Hepatocyte (in vitro differentiated cells): ENCODE measurements around the gene ADORA3. TPM values are rescaled to one million over a fixed set of nuclear protein-coding genes. Genes with fewer than 3 reads are reported as not detected.

Experiments
- DNase-seq: peaks from one replicate; pipeline ENCODE4 v3.0.0-alpha.2; 2016; ENCODE audit warnings: low spot score
- H2AFZ ChIP-seq: fragments of 200-600 bp; sonication (generic); 2 replicates; pipeline ENCODE4 v1.6.0; 2016; ENCODE audit warnings: antibody characterized with exemption, mild to moderate bottlenecking
- H3K27ac ChIP-seq: fragments of 200-600 bp; sonication (generic); 2 replicates; pipeline ENCODE4 v1.5.1; 2016; ENCODE audit warnings: mild to moderate bottlenecking
- H3K27me3 ChIP-seq: fragments of 200-600 bp; sonication (generic); 2 replicates; pipeline ENCODE4 v1.6.1; 2016
- H3K36me3 ChIP-seq: fragments of 200-600 bp; sonication (generic); replicated peaks from 2 replicates; pipeline ENCODE4 v1.5.1; 2016; ENCODE audit warnings: low read depth; ENCODE audit not compliant: insufficient read depth
- H3K4me1 ChIP-seq: fragments of 200-600 bp; sonication (generic); 2 replicates; pipeline ENCODE4 v1.5.1; 2016; ENCODE audit warnings: mild to moderate bottlenecking, moderate library complexity; ENCODE audit not compliant: insufficient read depth
- H3K4me2 ChIP-seq: fragments of 200-600 bp; sonication (generic); 2 replicates; pipeline ENCODE4 v1.6.0; 2016
- H3K4me3 ChIP-seq: fragments of 200-600 bp; sonication (generic); 2 replicates; pipeline ENCODE4 v1.5.1; 2016; ENCODE audit warnings: mild to moderate bottlenecking
- H3K79me2 ChIP-seq: fragments of 200-600 bp; sonication (generic); 2 replicates; pipeline ENCODE4 v1.6.0; 2017; ENCODE audit warnings: mild to moderate bottlenecking
- H3K9me2 ChIP-seq: fragments of 200-600 bp; sonication (generic); replicated peaks from 2 replicates; pipeline ENCODE4 v1.6.0; 2017; ENCODE audit warnings: mild to moderate bottlenecking; ENCODE audit not compliant: insufficient read depth
- H3K9me3 ChIP-seq: fragments of 200-600 bp; sonication (generic); 2 replicates; pipeline ENCODE4 v1.5.1; 2016; ENCODE audit warnings: low read depth, mild to moderate bottlenecking
- H4K20me1 ChIP-seq: fragments of 200-600 bp; sonication (generic); 2 replicates; pipeline ENCODE4 v1.6.0; 2016; ENCODE audit warnings: mild to moderate bottlenecking; ENCODE audit not compliant: insufficient read depth, poor library complexity, severe bottlenecking
- CTCF ChIP-seq: fragments of 200-600 bp; sonication (generic); IDR thresholded peaks from 2 replicates; pipeline ENCODE4 v1.5.1; 2016; ENCODE audit warnings: antibody characterized with exemption, mild to moderate bottlenecking; ENCODE audit not compliant: poor library complexity
- EZH2 ChIP-seq: fragments of 200-600 bp; sonication (generic); IDR thresholded peaks from 2 replicates; pipeline ENCODE4 v1.6.1; 2016; ENCODE audit warnings: antibody characterized with exemption, mild to moderate bottlenecking, borderline replicate concordance
- EZH2phosphoT487 ChIP-seq: fragments of 200-600 bp; sonication (generic); IDR thresholded peaks from one replicate; pipeline ENCODE4 v1.6.1; 2018; ENCODE audit warnings: antibody characterized with exemption, mild to moderate bottlenecking, low read depth, moderate library complexity; ENCODE audit not compliant: unreplicated experiment, severe bottlenecking
- WGBS: methylation state at CpG from one replicate; pipeline ENCODE4 v1.1.6; 2016; ENCODE audit warnings: low lambda C conversion rate; ENCODE audit errors: missing lambda C conversion rate; 5-methylcytosine and 5-hydroxymethylcytosine counted together
- polyA plus RNA-seq: library from polyadenylated mRNA; unstranded; fragments of >200 nt; fragmentation: Nextera tagmentation; extraction: Ambion mirVana; gene quantifications from 2 replicates; pipeline ENCODE4 v1.2.1, GENCODE V29; 2016
- total RNA-seq: library from RNA; depleted of rRNA; stranded (reverse); fragments of >200 nt; gene quantifications from 2 replicates; pipeline ENCODE4 v1.2.3, GENCODE V29; 2014

The ADORA3 gene
- total and polyA plus RNA-seq, 2 experiments from 2014 or later = 0.33 to 0.41 TPM

GRCh38 chr1:111512132-111512889 lies 8.9 kb upstream of the ADORA3 start:
- no peaks in the 10 kb centered on the region for H3K27me3 ChIP-seq
- no peak overlapping the region for H3K4me3 ChIP-seq
- peaks cover 13% of the 10 kb centered on the region for H3K4me1 ChIP-seq
- H3K9me2 ChIP-seq = no peaks in the 10 kb centered on the region
- no peak overlapping the region for H3K27ac ChIP-seq
- TF ChIP-seq CTCF (no peak), EZH2 (no peak), EZH2phosphoT487 (no peak)
- H3K4me2 ChIP-seq = no peak overlapping the region
- no peaks in the 10 kb centered on the region for H3K79me2 ChIP-seq
- H3K9me3 ChIP-seq = no peaks in the 10 kb centered on the region
- WGBS = 88% methylated on average over 5 of the region's 5 CpGs
- no peak for DNase-seq
- no peak overlapping the region for H2AFZ ChIP-seq
- H3K36me3 ChIP-seq = no peaks in the 10 kb centered on the region
- no peaks in the 10 kb centered on the region for H4K20me1 ChIP-seq

- no peaks in the 10 kb centered on the region for H3K9me3 ChIP-seq
- no peak for TF ChIP-seq EZH2phosphoT487
- TF ChIP-seq EZH2 = no peak
- no peak for TF ChIP-seq CTCF
- H3K27me3 ChIP-seq = no peaks in the 10 kb centered on the region
- no peaks in the 10 kb centered on the region for H3K79me2 ChIP-seq
- H3K4me3 ChIP-seq = no peak overlapping the region
- no peaks in the 10 kb centered on the region for H3K9me2 ChIP-seq
- H4K20me1 ChIP-seq = no peaks in the 10 kb centered on the region
- H3K27ac ChIP-seq = no peak overlapping the region
- no peaks in the 10 kb centered on the region for H3K36me3 ChIP-seq
- DNase-seq = no peak
- H3K4me2 ChIP-seq = no peak overlapping the region
- H3K4me1 ChIP-seq = peaks cover 17% of the 10 kb centered on the region
- WGBS = 84% methylated on average over 3 of the region's 3 CpGs
- no peak overlapping the region for H2AFZ ChIP-seq
Measured at GRCh38 chr1:111511370-111511769, 7.9 kb upstream of the ADORA3 start.

GRCh38 chr1:111509997-111510375 lies 6.6 kb upstream of the ADORA3 start:
- Histone ChIP-seq H3K79me2 (no peaks in the 10 kb centered on the region), H3K27ac (no peak overlapping the region), H3K36me3 (no peaks in the 10 kb centered on the region), H2AFZ (no peak overlapping the region), H3K9me2 (no peaks in the 10 kb centered on the region), H3K27me3 (no peaks in the 10 kb centered on the region), H3K4me3 (no peak overlapping the region), H3K4me1 (peaks cover 17% of the 10 kb centered on the region), H3K9me3 (no peaks in the 10 kb centered on the region), H4K20me1 (no peaks in the 10 kb centered on the region), H3K4me2 (no peak overlapping the region)
- DNase-seq = peak; percentile 2
- TF ChIP-seq CTCF = no peak
- TF ChIP-seq EZH2phosphoT487 = no peak
- TF ChIP-seq EZH2 = no peak
- 78% methylated on average over 3 of the region's 3 CpGs for WGBS
